Left ventricle myocardium inferior (tissue), 1 donor: Measurements from ENCODE around the gene STXBP6. TPM values are rescaled to one million over a fixed set of nuclear protein-coding genes. Genes with fewer than 3 reads are reported as not detected.

Experiments
- DNase-seq: peaks from one replicate; pipeline ENCODE4 v3.0.0-alpha.2; 2020
- H3K27ac ChIP-seq: fragments of 200-600 bp; replicated peaks from 2 replicates; pipeline ENCODE4 v1.8.0; 2021
- H3K27me3 ChIP-seq: fragments of 200-600 bp; 2 replicates; pipeline ENCODE4 v1.8.0; 2021; ENCODE audit warnings: low read depth
- H3K36me3 ChIP-seq: fragments of 200-600 bp; 2 replicates; pipeline ENCODE4 v1.8.0; 2021
- H3K4me1 ChIP-seq: fragments of 200-600 bp; 2 replicates; pipeline ENCODE4 v1.8.0; 2021
- H3K4me3 ChIP-seq: fragments of 200-600 bp; 2 replicates; pipeline ENCODE4 v1.8.0; 2021; ENCODE audit warnings: mild to moderate bottlenecking, moderate library complexity
- H3K9me3 ChIP-seq: fragments of 200-600 bp; replicated peaks from 2 replicates; pipeline ENCODE4 v1.8.0; 2021
- intact Hi-C: fragments of 100-400 bp; cut with micrococcal nuclease; formaldehyde crosslinking; loops from one replicate; pipeline ENCODE4 v1.11.0; 2022
- total RNA-seq: library from RNA; stranded (reverse); fragmentation: NEBNext Ultra II Directional; extraction: Animal tissue kit (Norgen Biotek cat#: 25700); gene quantifications from one replicate; pipeline ENCODE4 v1.2.1, GENCODE V29; 2021
- TF ChIP-seq, protein P1 (sequence below): fragments of 200-600 bp; IDR thresholded peaks from 2 replicates; pipeline ENCODE4 v1.8.0; 2021; ENCODE audit warnings: antibody characterized with exemption, mild to moderate bottlenecking, borderline replicate concordance
- donor health status: DM: no; HTN: yes; CAD: no; lungs with severe emphysema.

The STXBP6 gene
- total RNA-seq, 1 donor from 2014 or later = 21.7 TPM

DNA sequence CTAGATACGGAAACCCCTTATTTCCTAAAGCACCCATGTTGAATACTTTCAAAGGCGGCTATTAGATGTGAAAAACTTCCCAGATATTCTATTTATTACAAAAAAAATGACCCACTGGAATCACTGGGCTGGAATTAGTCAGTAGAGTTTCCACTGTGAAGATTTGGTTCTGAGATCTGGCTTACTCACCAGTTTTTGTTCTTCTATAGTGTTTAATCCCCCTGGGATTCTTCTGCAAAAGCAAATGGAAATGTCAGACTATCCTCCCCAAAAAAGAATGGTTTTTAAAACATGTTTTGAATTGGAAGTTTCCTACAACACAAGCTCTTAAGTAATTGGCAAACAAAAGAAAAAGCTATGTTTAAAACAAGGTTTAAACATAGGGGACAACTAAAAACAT is 166.4 kb downstream of the STXBP6 start:
- Histone ChIP-seq H3K4me3 (no peak overlapping the region), H3K36me3 (no peaks in the 10 kb centered on the region), H3K27me3 (no peaks in the 10 kb centered on the region), H3K4me1 (peaks cover 62% of the 10 kb centered on the region), H3K9me3 (no peaks in the 10 kb centered on the region), H3K27ac (peak overlapping the region; percentile 52)
- no peak for DNase-seq
- TF ChIP-seq, protein P1, sequence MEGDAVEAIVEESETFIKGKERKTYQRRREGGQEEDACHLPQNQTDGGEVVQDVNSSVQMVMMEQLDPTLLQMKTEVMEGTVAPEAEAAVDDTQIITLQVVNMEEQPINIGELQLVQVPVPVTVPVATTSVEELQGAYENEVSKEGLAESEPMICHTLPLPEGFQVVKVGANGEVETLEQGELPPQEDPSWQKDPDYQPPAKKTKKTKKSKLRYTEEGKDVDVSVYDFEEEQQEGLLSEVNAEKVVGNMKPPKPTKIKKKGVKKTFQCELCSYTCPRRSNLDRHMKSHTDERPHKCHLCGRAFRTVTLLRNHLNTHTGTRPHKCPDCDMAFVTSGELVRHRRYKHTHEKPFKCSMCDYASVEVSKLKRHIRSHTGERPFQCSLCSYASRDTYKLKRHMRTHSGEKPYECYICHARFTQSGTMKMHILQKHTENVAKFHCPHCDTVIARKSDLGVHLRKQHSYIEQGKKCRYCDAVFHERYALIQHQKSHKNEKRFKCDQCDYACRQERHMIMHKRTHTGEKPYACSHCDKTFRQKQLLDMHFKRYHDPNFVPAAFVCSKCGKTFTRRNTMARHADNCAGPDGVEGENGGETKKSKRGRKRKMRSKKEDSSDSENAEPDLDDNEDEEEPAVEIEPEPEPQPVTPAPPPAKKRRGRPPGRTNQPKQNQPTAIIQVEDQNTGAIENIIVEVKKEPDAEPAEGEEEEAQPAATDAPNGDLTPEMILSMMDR = no peak
- intact Hi-C loops = no loop called here

DNA sequence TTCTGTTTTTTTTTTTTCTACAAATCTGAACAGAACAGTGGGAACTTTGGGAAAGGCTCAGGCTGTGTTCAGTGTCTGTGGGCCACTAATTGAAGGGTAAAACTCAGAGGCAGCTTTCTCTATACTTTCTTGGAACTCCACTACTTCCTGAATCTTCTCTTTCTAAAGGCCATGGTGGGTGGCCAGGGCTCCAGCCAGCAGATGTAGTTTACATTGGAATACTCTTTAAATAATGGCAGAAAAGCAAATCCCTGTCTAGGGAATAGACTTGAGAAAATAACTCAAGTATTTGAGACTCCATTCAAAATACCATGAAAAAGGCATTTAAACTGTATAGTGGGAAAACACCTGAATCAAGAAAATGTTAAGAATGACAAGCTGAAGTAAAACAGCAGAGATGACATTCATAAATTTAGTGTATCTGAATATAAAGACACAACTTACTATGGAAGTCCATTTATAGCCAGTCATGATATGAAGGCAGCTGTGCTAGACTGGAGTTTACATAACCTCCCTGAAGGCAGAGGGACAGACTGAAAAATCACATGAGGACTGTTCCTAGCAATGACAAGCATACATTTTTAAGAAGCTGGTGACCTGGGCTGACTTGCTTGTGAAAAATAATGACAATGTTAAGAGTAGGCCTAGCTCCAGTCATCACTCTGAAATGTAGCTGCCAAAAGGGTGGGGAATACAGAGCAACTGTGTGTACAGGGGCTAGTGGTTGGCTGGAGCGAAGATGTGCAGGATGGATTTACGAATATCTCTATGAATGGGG is 168.6 kb downstream of the STXBP6 start:
- Histone ChIP-seq H3K4me1 (peaks cover 76% of the 10 kb centered on the region), H3K27me3 (no peaks in the 10 kb centered on the region), H3K27ac (peak overlapping the region; percentile 84), H3K36me3 (no peaks in the 10 kb centered on the region), H3K4me3 (no peak overlapping the region), H3K9me3 (no peaks in the 10 kb centered on the region)
- no peak for DNase-seq
- intact Hi-C loops = no loop called here
- TF ChIP-seq, protein P1 = no peak

DNA sequence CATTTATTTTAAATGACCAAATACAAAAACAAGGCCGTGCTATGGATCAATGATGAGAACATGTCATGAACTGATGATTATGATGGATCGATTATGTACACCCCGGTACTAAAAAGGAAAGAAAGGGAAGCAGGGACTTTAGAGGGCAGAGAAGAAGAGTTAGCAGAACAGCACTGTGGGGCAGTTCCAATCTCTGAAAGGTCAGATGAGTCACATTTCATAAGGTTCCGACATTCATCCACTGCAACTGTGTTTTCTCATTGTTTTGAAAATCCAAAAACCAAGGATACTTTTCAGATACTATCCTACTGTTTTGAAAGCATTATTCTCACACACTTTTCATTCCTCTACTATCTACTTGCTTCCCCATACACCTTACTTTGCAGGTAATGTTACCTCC is 169.3 kb downstream of the STXBP6 start:
- intact Hi-C loops = no loop called here

DNA sequence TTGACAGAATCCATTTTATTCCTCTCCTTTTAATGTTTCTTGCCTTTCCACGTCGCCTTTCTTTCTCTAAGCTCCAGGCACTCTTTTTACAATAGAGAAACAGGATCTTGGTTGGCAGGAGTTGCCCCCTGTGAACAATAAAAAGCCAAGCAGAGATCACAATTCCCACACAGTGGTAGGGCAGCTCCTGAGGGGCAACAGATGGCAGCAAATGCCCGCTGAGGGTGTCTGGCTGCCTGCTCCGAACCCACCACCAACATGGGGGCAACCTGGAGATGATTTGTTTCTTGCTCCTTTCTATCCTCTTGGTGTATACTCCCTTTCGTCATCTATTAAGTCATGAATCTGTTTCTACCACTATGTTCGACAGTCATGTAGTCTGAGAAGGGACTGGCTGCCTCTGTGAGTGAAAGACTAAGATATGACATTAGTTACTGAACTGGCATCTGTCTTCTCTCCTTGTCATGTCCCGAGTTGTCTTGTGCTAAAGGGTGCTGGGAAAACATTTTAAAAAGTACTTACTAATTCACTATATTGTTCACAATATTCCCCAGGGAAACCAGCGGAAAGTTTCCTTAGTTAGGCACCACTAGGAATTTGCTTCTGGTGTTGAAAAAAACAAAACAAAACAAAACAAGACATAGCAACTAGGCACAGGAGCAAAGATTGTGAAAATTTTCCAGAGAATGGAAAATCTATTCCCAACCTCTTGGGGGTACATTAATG is 170.1 kb downstream of the STXBP6 start:
- H3K4me3 ChIP-seq = no peak overlapping the region
- intact Hi-C loops = no loop called here
- TF ChIP-seq, protein P1 = no peak
- H3K9me3 ChIP-seq = no peaks in the 10 kb centered on the region
- peaks cover 91% of the 10 kb centered on the region for H3K4me1 ChIP-seq
- H3K27ac ChIP-seq = peak overlapping the region; percentile 84
- no peak for DNase-seq
- H3K36me3 ChIP-seq = no peaks in the 10 kb centered on the region
- H3K27me3 ChIP-seq = no peaks in the 10 kb centered on the region

More for the DNA sequence above, 169.3 kb downstream of the STXBP6 start:
- Histone ChIP-seq H3K9me3 (no peaks in the 10 kb centered on the region), H3K27me3 (no peaks in the 10 kb centered on the region), H3K27ac (peak overlapping the region; percentile 84), H3K4me1 (peaks cover 82% of the 10 kb centered on the region), H3K4me3 (no peak overlapping the region), H3K36me3 (no peaks in the 10 kb centered on the region)
- DNase-seq = no peak
- TF ChIP-seq, protein P1 = no peak

DNA sequence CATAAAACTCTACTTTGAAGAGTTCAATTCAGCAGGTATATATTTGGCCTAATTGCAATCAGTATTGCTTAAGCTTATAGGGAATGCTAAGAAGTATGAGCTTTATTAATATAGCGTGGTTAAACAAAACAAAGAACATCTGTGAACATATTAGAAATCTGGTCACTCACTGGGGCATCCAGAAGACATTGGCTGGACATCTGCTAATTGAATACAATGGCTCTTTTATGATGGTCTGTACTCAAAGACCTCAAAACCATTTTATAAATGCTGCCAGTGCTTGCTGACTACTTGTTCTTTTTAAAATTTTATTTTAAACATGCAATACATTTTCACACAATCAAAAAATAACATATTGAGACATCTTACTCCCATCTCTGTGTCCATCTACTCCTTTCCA is 173.0 kb downstream of the STXBP6 start:
- Histone ChIP-seq H3K27me3 (no peaks in the 10 kb centered on the region), H3K9me3 (no peaks in the 10 kb centered on the region), H3K27ac (peak overlapping the region; percentile 84), H3K36me3 (no peaks in the 10 kb centered on the region), H3K4me3 (no peak overlapping the region), H3K4me1 (peaks cover 100% of the 10 kb centered on the region)
- TF ChIP-seq, protein P1 = no peak
- DNase-seq = no peak
- intact Hi-C loops = no loop called here
